ENCODE measurements around the gene MAPK14.
A peak's percentile ranks its signal among the peaks of the same experiment; 100 is the strongest.

MAPK14 gene

GRCh38 chr6:36071281-36071680 lies 43.7 kb downstream of the MAPK14 start:
- TF ChIP-seq, protein P1, sequence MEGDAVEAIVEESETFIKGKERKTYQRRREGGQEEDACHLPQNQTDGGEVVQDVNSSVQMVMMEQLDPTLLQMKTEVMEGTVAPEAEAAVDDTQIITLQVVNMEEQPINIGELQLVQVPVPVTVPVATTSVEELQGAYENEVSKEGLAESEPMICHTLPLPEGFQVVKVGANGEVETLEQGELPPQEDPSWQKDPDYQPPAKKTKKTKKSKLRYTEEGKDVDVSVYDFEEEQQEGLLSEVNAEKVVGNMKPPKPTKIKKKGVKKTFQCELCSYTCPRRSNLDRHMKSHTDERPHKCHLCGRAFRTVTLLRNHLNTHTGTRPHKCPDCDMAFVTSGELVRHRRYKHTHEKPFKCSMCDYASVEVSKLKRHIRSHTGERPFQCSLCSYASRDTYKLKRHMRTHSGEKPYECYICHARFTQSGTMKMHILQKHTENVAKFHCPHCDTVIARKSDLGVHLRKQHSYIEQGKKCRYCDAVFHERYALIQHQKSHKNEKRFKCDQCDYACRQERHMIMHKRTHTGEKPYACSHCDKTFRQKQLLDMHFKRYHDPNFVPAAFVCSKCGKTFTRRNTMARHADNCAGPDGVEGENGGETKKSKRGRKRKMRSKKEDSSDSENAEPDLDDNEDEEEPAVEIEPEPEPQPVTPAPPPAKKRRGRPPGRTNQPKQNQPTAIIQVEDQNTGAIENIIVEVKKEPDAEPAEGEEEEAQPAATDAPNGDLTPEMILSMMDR (IDR thresholded peaks at IDR 0.05; ENCODE audit: low read depth, low read length), result no peak
- no peak for DNase-seq (ENCODE audit: low read depth, low spot score)
- H3K4me3 ChIP-seq (ENCODE audit: low read depth, low read length), result no peak overlapping the region
- in situ Hi-C loops (cut with HindIII; ENCODE audit: low sequenced_read_pairs), result no loop called here

- no peak overlapping the region for H3K4me3 ChIP-seq (ENCODE audit: low read depth, low read length)
- TF ChIP-seq, protein P1 (IDR thresholded peaks at IDR 0.05; ENCODE audit: low read depth, low read length), result no peak
- in situ Hi-C loops (cut with HindIII; ENCODE audit: low sequenced_read_pairs), result no loop called here
- DNase-seq (ENCODE audit: low read depth, low spot score), result no peak
Observed at GRCh38 chr6:36071714-36072113, 44.1 kb downstream of the MAPK14 start.

- in situ Hi-C loops (cut with HindIII; ENCODE audit: low sequenced_read_pairs), result no loop called here
- TF ChIP-seq, protein P1 (IDR thresholded peaks at IDR 0.05; ENCODE audit: low read depth, low read length), result no peak
Observed at GRCh38 chr6:36072681-36073080, 45.1 kb downstream of the MAPK14 start.

DNA sequence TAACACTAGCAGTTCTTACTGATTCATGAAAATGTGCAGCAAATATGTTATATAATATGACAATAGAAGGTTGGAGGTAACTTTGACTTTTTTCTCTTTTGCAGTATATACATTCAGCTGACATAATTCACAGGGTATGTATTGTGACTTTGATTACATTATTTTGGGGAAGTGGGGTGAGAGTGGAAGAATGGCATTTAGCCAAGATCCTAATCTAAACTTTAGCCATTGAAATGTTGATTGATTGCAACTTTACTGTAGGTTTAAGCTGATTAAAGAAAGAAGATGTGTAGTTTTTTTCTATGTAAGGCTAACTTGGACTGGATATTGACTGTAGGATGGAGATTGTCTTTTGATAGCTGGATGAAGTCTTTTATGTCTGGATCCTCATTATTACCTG lies 46.0 kb downstream of the MAPK14 start:
- no peak overlapping the region for H3K4me3 ChIP-seq (ENCODE audit: low read depth, low read length)
- TF ChIP-seq, protein P1 (IDR thresholded peaks at IDR 0.05; ENCODE audit: low read depth, low read length), result no peak
- DNase-seq (ENCODE audit: low read depth, low spot score), result no peak
- in situ Hi-C loops (cut with HindIII; ENCODE audit: low sequenced_read_pairs), result no loop called here

More at GRCh38 chr6:36072681-36073080, 45.1 kb downstream of the MAPK14 start:
- DNase-seq (ENCODE audit: low read depth, low spot score), result no peak
- no peak overlapping the region for H3K4me3 ChIP-seq (ENCODE audit: low read depth, low read length)

DNA sequence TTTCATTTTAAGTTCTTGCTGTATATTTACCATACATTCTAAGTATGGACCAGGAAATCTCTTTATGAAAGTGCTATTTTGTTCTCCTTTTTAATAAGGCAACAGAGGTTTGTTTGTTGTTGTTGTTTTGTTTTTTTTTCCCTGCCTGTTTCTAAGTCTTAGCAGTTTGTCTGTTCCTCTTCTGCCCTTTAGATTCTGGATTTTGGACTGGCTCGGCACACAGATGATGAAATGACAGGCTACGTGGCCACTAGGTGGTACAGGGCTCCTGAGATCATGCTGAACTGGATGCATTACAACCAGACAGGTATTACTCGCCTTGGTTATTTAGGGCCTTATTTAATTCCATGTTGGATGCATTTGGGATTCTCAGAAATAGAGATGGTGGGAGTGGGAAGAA lies 48.0 kb downstream of the MAPK14 start:
- DNase-seq (ENCODE audit: low read depth, low spot score), result no peak
- in situ Hi-C loops (cut with HindIII; ENCODE audit: low sequenced_read_pairs), result no loop called here
- TF ChIP-seq, protein P1 (IDR thresholded peaks at IDR 0.05; ENCODE audit: low read depth, low read length), result peak; percentile 16
- H3K4me3 ChIP-seq (ENCODE audit: low read depth, low read length), result no peak overlapping the region

DNA sequence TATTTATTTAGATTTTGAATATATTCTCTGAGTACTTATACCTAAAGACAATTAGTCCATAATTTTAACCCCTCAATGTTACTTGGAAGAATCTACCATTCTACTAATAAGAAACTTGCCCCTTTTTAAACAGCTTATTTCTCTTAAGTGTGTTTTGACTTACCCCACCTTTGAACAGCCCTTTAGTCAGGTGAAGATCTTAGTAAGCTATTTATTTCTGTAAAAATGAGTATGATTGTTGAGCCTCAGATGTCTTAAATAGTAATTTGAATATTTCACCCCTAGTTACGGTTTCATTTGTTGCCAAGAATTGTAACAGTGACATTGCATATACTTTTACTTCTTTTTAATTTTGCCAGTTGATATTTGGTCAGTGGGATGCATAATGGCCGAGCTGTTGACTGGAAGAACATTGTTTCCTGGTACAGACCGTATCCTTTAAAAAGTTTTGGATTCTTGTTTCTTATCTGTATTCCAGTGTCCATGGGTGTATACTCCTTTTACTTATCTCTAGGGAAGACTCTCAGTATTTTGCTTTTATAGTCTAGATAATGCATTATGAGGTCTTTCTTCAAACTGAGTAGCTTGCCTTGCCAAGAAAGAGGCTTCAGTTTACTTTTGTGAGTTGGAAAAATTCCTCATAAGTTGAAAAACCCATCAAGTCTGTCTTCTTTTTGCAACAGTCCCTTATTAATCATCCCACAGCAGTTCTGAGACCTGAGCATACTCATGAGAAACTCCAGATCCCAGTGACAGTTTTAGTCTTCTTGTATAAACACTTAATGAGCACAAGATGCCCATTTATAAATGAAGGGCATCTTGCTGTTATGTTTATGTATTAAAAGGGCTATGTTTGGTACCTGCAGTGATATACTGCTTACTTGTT lies 48.8 kb downstream of the MAPK14 start:
- no peak for DNase-seq (ENCODE audit: low read depth, low spot score)
- in situ Hi-C loops (cut with HindIII; ENCODE audit: low sequenced_read_pairs), result no loop called here
- H3K4me3 ChIP-seq (ENCODE audit: low read depth, low read length), result no peak overlapping the region
- TF ChIP-seq, protein P1 (IDR thresholded peaks at IDR 0.05; ENCODE audit: low read depth, low read length), result no peak
